Breast epithelium (tissue), 4 donors: ENCODE data around the gene TTLL11. TPM values are rescaled to one million over a fixed set of nuclear protein-coding genes. Genes with fewer than 3 reads are reported as not detected.

Experiments used
- DNase-seq, 2 donors: peaks; one replicate each; pipeline ENCODE4 v3.0.0-alpha.2; 2019; ENCODE audit warnings: low spot score in 2 of 2
- H3K27ac ChIP-seq, 2 donors: fragments of 200-600 bp; sonication (generic) in 1 of 2; one replicate each; pipeline ENCODE4 v1.5.1; 2016 to 2019; ENCODE audit warnings: mild to moderate bottlenecking in 1 of 2
- H3K27me3 ChIP-seq, 2 donors: fragments of 200-600 bp; sonication (generic) in 1 of 2; one replicate each; pipeline versions ENCODE4 v1.5.1 to v1.6.0; 2017 to 2019; ENCODE audit warnings: control low read depth in 1 of 2, mild to moderate bottlenecking in 1 of 2
- H3K36me3 ChIP-seq: fragments of 200-600 bp; one replicate; pipeline ENCODE4 v1.5.1; 2019
- H3K4me1 ChIP-seq, 2 donors: fragments of 200-600 bp; sonication (generic); one replicate each; pipeline ENCODE4 v1.5.1; 2016 to 2019; ENCODE audit warnings: control low read depth in 1 of 2
- H3K4me3 ChIP-seq, 3 donors: fragments of 200-600 bp; sonication (generic); 1 replicate in 2 of 3; 2 replicates in 1 of 3; pipeline ENCODE4 v1.5.1; 2016 to 2019; ENCODE audit warnings: mild to moderate bottlenecking in 3 of 3, moderate library complexity in 2 of 3
- H3K9me3 ChIP-seq, 2 donors: fragments of 200-600 bp; sonication (generic) in 1 of 2; one replicate each; pipeline ENCODE4 v1.5.1; 2016 to 2019; ENCODE audit warnings: control low read depth in 1 of 2
- POLR2A ChIP-seq: fragments of 450-650 bp; IDR thresholded peaks from one replicate; pipeline ENCODE4 v1.6.1; 2016; ENCODE audit warnings: antibody characterized with exemption, mild to moderate bottlenecking, moderate library complexity
- POLR2AphosphoS5 ChIP-seq, 3 donors: sonication (generic); formaldehyde crosslinking; IDR thresholded peaks; one replicate each; pipeline ENCODE4 v1.6.1; 2017; ENCODE audit warnings: antibody characterized with exemption in 3 of 3
- intact Hi-C: fragments of 100-400 bp; cut with DNase I; formaldehyde crosslinking; loops from one replicate; pipeline ENCODE4 v1.15.1; 2023; ENCODE audit warnings: low total_unique reads
- total RNA-seq, 3 donors: library from RNA; depleted of rRNA; stranded (reverse); fragments of >200 nt; gene quantifications; one replicate each; pipeline ENCODE4 v1.1.0, GENCODE V29; 2016
- TF ChIP-seq, protein P1 (sequence below), 3 donors: fragments of 450-650 bp; IDR thresholded peaks; one replicate each; pipeline ENCODE4 v1.5.1; 2016 to 2017; ENCODE audit warnings: antibody characterized with exemption in 3 of 3, mild to moderate bottlenecking in 3 of 3, moderate library complexity in 3 of 3

TTLL11 gene
- total RNA-seq, 3 donors from 2014 or later: 9.0 to 12.1 (median 10.0) TPM

DNA sequence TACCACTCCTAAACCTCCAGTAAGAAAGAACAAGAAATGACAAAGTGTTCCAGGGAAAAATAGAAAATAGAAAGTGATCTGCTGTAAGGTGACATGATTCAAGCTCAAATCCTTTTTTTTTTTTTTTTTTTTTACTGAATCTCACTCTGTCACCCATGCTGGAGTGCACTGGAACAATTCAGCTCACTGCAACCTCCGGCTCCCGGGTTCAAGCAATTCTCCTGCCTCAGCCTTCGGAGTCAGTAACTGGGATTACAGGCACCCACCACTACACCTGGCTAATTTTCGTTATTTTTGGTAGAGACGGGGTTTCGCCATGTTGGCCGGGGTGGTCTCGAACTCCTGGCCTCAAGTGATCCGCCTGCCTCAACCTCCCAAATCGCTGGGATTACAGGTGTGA lies 35.9 kb downstream of the TTLL11 start:
- H3K27me3 ChIP-seq: no peaks in the 10 kb centered on the region
- no peaks in the 10 kb centered on the region for H3K4me1 ChIP-seq
- H3K36me3 ChIP-seq: no peaks in the 10 kb centered on the region
- DNase-seq: no peak
- no peak overlapping the region for H3K4me3 ChIP-seq
- no peaks in the 10 kb centered on the region for H3K9me3 ChIP-seq
- TF ChIP-seq, protein P1, sequence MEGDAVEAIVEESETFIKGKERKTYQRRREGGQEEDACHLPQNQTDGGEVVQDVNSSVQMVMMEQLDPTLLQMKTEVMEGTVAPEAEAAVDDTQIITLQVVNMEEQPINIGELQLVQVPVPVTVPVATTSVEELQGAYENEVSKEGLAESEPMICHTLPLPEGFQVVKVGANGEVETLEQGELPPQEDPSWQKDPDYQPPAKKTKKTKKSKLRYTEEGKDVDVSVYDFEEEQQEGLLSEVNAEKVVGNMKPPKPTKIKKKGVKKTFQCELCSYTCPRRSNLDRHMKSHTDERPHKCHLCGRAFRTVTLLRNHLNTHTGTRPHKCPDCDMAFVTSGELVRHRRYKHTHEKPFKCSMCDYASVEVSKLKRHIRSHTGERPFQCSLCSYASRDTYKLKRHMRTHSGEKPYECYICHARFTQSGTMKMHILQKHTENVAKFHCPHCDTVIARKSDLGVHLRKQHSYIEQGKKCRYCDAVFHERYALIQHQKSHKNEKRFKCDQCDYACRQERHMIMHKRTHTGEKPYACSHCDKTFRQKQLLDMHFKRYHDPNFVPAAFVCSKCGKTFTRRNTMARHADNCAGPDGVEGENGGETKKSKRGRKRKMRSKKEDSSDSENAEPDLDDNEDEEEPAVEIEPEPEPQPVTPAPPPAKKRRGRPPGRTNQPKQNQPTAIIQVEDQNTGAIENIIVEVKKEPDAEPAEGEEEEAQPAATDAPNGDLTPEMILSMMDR (IDR thresholded peaks at IDR 0.05): no peak
- TF ChIP-seq POLR2A (no peak), POLR2AphosphoS5 (IDR thresholded peaks at IDR 0.05) (no peak)
- intact Hi-C loops: no loop called here
- no peak overlapping the region for H3K27ac ChIP-seq

DNA sequence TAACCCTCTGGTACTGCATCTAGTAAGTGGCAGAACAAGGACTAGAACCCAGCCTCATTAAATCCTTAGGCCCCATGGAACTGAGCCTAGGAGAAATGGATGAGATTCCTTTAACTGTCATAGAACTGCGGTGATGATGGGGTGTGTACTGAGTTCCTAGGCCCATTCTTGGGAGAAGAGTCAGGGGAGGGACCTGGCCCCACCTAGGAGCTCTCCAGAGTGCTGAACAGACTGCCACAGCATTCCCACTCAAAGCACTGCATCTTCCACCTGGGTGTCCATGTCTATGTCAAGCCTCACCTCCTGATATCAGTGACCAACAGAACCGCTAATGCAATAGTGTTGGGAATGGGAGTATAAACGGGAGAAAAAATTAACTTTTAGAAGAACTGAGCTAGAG lies 36.6 kb downstream of the TTLL11 start:
- intact Hi-C loops: no loop called here
- no peak for DNase-seq
- no peaks in the 10 kb centered on the region for H3K36me3 ChIP-seq
- no peak for TF ChIP-seq POLR2A
- TF ChIP-seq, protein P1 (IDR thresholded peaks at IDR 0.05): no peak
- TF ChIP-seq POLR2AphosphoS5 (IDR thresholded peaks at IDR 0.05): no peak
- H3K9me3 ChIP-seq: no peaks in the 10 kb centered on the region
- H3K27ac ChIP-seq: no peak overlapping the region
- H3K4me3 ChIP-seq: no peak overlapping the region
- H3K27me3 ChIP-seq: no peaks in the 10 kb centered on the region
- no peaks in the 10 kb centered on the region for H3K4me1 ChIP-seq

DNA sequence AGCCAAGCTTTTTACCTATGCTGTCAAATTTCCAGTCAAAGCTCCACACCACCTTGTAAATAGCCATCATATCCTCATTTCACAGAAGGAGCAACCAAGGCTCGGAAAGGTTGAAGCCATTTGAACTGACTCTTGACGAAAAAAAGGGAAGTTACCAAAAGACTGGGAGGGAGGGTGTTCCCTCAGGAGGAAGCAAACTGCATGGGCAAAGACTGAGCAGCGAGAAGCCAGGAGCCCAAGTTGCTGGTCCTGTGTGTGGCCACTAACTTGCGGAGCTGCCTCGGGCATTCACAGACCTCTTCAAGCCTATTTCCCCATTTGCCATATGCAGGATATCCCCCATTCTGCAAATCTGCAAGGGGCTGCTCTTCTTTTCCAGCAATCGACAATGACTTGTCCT lies 37.4 kb downstream of the TTLL11 start:
- H3K27me3 ChIP-seq: no peaks in the 10 kb centered on the region
- no peaks in the 10 kb centered on the region for H3K36me3 ChIP-seq
- H3K9me3 ChIP-seq: no peaks in the 10 kb centered on the region
- no peak for DNase-seq
- TF ChIP-seq, protein P1 (IDR thresholded peaks at IDR 0.05): no peak
- no peak for TF ChIP-seq POLR2AphosphoS5 (IDR thresholded peaks at IDR 0.05)
- TF ChIP-seq POLR2A: no peak
- H3K4me3 ChIP-seq: no peak overlapping the region
- intact Hi-C loops: no loop called here
- H3K27ac ChIP-seq: no peak overlapping the region
- no peaks in the 10 kb centered on the region for H3K4me1 ChIP-seq

DNA sequence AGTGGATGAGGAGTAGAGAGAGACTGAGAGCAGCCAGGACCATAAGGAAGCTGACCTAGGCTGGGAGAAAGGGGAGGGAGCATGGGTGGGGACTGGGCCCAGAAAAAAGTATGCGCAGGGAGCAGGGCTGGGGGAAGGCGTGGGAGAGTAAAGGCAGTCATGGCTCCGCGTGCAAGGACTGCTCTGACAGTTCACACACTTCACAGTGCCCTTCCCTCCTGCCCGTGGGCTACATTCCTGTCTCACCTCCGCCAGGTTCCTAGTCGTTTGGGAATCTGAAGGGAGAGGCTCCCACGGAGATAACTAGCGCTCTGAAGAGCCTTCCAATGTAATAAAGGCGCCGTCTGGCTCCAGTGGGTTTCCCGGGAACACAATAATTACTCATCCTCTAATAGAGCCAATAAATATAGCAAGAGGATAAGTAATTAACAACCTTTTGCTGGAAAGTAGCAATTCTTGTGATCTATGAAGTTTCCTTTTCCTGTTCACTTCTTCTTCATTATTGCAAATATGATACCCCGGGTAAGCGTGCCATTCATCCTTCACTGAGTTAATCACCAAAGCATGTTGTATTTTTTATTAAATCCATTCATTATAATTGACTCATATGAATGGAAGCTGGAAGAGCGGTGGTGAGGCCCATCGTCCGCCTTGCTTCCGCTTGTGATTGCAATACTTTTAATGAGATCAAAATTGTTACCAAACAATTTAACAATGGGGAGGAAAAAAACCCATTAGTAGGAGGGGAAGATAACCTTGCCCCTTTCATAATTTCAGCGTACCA lies 39.3 kb downstream of the TTLL11 start:
- Histone ChIP-seq H3K27ac (no peak overlapping the region), H3K36me3 (no peaks in the 10 kb centered on the region), H3K4me1 (no peaks in the 10 kb centered on the region), H3K4me3 (no peak overlapping the region), H3K9me3 (no peaks in the 10 kb centered on the region), H3K27me3 (no peaks in the 10 kb centered on the region)
- intact Hi-C loops: no loop called here
- DNase-seq: no peak
- TF ChIP-seq POLR2AphosphoS5 (IDR thresholded peaks at IDR 0.05) (no peak), POLR2A (no peak)
- TF ChIP-seq, protein P1 (IDR thresholded peaks at IDR 0.05): no peak

DNA sequence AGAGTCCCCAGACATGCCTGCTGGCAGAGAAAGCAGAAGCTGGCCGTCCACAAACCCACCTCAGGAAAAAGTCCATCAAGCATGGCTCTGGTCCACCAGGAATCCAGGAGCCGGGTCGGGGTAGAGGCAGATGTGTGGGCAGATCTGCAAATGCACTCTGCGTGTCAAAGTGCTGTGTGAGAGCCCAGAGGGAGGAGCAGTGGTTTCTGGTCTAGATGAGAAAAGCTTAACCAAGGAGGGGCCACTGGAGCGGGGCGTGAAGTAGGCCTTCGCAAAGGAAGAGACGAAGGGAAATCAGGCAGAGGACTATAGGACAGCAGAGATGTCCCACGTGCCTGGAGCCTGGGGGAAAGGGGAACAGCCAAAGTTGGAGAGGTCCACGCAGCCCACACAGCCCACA lies 40.0 kb downstream of the TTLL11 start:
- TF ChIP-seq, protein P1 (IDR thresholded peaks at IDR 0.05): no peak
- no peak for TF ChIP-seq POLR2AphosphoS5 (IDR thresholded peaks at IDR 0.05)
- no peak for TF ChIP-seq POLR2A
- no peak for DNase-seq
- Histone ChIP-seq H3K27me3 (no peaks in the 10 kb centered on the region), H3K4me3 (no peak overlapping the region), H3K4me1 (no peaks in the 10 kb centered on the region), H3K36me3 (no peaks in the 10 kb centered on the region), H3K27ac (no peak overlapping the region), H3K9me3 (no peaks in the 10 kb centered on the region)
- intact Hi-C loops: no loop called here
